Measurements from ENCODE around the gene SPATA18. TPM values are rescaled to one million over a fixed set of nuclear protein-coding genes. Genes with fewer than 3 reads are reported as not detected.

SPATA18 gene
- total and polyA plus RNA-seq, 4 donors = 0.03 to 1.1 (median 0.40) TPM

DNA sequence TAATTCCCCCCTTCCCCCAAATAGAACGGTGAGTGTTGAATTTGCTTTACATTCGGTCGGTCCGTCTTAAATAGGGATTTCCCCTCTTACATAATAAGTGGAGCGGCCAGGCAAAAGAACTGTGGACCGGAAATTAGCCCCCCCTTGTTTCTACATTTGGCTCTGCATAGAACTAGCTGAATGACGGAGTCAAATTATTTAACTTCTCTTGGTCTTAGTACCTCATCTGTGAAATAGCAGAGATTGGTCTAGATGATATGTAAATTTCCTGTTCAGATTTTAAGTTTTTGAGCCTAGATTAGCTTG, 1.3 kb downstream of the SPATA18 start:
- Histone ChIP-seq H3K27ac (ENCODE audit: low read depth in 1 of 2, low read length in 2 of 2) (peak overlapping the region; percentile 62 to 72), H3K9me3 (ENCODE audit: control insufficient read depth in 4 of 4, low read length in 3 of 4) (no peaks in the 10 kb centered on the region), H3K36me3 (ENCODE audit: control insufficient read depth in 4 of 4, insufficient read depth in 3 of 4, low read depth in 1 of 4, low read length in 3 of 4) (no peaks in the 10 kb centered on the region), H3K9ac (ENCODE audit: low read depth in 1 of 2, low read length in 2 of 2) (no peak overlapping the region), H3K4me1 (ENCODE audit: control insufficient read depth in 4 of 4, insufficient read depth in 4 of 4, low read length in 3 of 4) (peaks cover 3 to 19% (median 10%) of the 10 kb centered on the region in 4 donors), H3K4me3 (ENCODE audit: low read depth in 1 of 3, low read length in 3 of 3) (peak overlapping the region; percentile 50 to 62 (median 60)), H3K27me3 (ENCODE audit: control insufficient read depth in 4 of 4, insufficient read depth in 4 of 4, low read length in 3 of 4) (no peaks in the 10 kb centered on the region)
- WGBS = 21% methylated on average over 7 of the region's 7 CpGs
- no peak for DNase-seq (ENCODE audit: low spot score)
- TF ChIP-seq HNF4G (IDR thresholded peaks at IDR 0.05) (no peak), GABPA (IDR thresholded peaks at IDR 0.05 in 1 of 2, conservative IDR thresholded peaks at IDR 0.05 in 1 of 2) (peak in 1 of 2 donors; percentile 62), JUND (IDR thresholded peaks at IDR 0.05) (no peak), RAD21 (IDR thresholded peaks at IDR 0.05) (no peak), HNF4A (conservative IDR thresholded peaks at IDR 0.05) (peak in 1 of 2 donors; percentile 28)
- TF ChIP-seq, protein P1, sequence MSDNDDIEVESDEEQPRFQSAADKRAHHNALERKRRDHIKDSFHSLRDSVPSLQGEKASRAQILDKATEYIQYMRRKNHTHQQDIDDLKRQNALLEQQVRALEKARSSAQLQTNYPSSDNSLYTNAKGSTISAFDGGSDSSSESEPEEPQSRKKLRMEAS (IDR thresholded peaks at IDR 0.05) = no peak
- TF ChIP-seq, protein P2, sequence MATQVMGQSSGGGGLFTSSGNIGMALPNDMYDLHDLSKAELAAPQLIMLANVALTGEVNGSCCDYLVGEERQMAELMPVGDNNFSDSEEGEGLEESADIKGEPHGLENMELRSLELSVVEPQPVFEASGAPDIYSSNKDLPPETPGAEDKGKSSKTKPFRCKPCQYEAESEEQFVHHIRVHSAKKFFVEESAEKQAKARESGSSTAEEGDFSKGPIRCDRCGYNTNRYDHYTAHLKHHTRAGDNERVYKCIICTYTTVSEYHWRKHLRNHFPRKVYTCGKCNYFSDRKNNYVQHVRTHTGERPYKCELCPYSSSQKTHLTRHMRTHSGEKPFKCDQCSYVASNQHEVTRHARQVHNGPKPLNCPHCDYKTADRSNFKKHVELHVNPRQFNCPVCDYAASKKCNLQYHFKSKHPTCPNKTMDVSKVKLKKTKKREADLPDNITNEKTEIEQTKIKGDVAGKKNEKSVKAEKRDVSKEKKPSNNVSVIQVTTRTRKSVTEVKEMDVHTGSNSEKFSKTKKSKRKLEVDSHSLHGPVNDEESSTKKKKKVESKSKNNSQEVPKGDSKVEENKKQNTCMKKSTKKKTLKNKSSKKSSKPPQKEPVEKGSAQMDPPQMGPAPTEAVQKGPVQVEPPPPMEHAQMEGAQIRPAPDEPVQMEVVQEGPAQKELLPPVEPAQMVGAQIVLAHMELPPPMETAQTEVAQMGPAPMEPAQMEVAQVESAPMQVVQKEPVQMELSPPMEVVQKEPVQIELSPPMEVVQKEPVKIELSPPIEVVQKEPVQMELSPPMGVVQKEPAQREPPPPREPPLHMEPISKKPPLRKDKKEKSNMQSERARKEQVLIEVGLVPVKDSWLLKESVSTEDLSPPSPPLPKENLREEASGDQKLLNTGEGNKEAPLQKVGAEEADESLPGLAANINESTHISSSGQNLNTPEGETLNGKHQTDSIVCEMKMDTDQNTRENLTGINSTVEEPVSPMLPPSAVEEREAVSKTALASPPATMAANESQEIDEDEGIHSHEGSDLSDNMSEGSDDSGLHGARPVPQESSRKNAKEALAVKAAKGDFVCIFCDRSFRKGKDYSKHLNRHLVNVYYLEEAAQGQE (IDR thresholded peaks at IDR 0.05) = no peak
- TF ChIP-seq, protein P3, sequence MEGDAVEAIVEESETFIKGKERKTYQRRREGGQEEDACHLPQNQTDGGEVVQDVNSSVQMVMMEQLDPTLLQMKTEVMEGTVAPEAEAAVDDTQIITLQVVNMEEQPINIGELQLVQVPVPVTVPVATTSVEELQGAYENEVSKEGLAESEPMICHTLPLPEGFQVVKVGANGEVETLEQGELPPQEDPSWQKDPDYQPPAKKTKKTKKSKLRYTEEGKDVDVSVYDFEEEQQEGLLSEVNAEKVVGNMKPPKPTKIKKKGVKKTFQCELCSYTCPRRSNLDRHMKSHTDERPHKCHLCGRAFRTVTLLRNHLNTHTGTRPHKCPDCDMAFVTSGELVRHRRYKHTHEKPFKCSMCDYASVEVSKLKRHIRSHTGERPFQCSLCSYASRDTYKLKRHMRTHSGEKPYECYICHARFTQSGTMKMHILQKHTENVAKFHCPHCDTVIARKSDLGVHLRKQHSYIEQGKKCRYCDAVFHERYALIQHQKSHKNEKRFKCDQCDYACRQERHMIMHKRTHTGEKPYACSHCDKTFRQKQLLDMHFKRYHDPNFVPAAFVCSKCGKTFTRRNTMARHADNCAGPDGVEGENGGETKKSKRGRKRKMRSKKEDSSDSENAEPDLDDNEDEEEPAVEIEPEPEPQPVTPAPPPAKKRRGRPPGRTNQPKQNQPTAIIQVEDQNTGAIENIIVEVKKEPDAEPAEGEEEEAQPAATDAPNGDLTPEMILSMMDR (IDR thresholded peaks at IDR 0.05; ENCODE audit: low read depth, low read length, missing input control) = no peak

DNA sequence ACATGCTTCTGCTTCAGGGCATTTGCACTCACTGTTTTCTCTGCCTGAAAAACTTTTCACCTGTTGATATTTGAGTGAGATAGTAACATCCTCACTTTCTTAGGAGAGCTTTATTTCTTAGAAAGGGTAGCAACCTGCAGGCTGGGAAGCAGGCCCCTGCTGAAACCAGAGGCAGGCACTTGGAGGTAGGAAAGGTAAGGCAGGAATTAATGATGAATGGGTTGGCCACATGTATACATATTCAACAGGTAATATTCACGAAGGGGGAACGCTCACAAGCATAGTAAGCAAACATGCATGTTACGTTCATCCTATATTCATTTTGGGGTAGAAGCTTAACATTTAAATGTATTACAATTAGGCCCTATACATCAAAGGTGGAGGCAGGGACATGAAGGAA, 3.1 kb downstream of the SPATA18 start:
- Histone ChIP-seq H3K36me3 (ENCODE audit: control insufficient read depth in 4 of 4, insufficient read depth in 3 of 4, low read depth in 1 of 4, low read length in 3 of 4) (no peaks in the 10 kb centered on the region), H3K9me3 (ENCODE audit: control insufficient read depth in 4 of 4, low read length in 3 of 4) (no peaks in the 10 kb centered on the region), H3K4me1 (ENCODE audit: control insufficient read depth in 4 of 4, insufficient read depth in 4 of 4, low read length in 3 of 4) (peaks cover 3 to 26% (median 19%) of the 10 kb centered on the region in 4 donors), H3K9ac (ENCODE audit: low read depth in 1 of 2, low read length in 2 of 2) (no peak overlapping the region), H3K27me3 (ENCODE audit: control insufficient read depth in 4 of 4, insufficient read depth in 4 of 4, low read length in 3 of 4) (no peaks in the 10 kb centered on the region), H3K27ac (ENCODE audit: low read depth in 1 of 2, low read length in 2 of 2) (no peak overlapping the region), H3K4me3 (ENCODE audit: low read depth in 1 of 3, low read length in 3 of 3) (no peak overlapping the region)
- no peak for TF ChIP-seq RXRA (IDR thresholded peaks at IDR 0.05)
- TF ChIP-seq, protein P4, sequence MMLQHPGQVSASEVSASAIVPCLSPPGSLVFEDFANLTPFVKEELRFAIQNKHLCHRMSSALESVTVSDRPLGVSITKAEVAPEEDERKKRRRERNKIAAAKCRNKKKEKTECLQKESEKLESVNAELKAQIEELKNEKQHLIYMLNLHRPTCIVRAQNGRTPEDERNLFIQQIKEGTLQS (IDR thresholded peaks at IDR 0.05) = no peak
- WGBS = 88% methylated on average over 3 of the region's 3 CpGs
- no peak for DNase-seq (ENCODE audit: low spot score)

DNA sequence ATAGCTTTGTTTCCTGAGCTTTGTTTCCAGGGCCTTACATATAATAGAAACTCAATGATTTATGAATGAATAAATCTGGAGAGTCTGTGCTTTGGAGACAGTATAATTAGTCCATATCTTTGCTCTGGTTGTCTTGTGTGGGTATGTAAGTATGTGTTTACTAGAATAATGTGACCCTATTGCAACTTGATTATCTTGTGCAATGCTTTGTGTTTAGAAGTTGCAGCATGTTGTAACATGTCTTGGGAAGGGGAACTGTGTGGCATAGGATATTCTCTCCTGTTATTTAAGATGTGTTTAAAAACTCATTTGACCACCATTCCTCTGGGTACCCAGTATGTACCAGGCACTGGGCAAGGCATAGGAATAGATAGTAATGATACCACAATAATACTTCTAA, 6.1 kb downstream of the SPATA18 start:
- DNase-seq (ENCODE audit: low spot score) = no peak
- H3K4me3 ChIP-seq (ENCODE audit: low read depth in 1 of 3, low read length in 3 of 3) = no peak overlapping the region
- no peak overlapping the region for H3K27ac ChIP-seq (ENCODE audit: low read depth in 1 of 2, low read length in 2 of 2)
- peaks cover 1 to 18% (median 10%) of the 10 kb centered on the region in 4 donors for H3K4me1 ChIP-seq (ENCODE audit: control insufficient read depth in 4 of 4, insufficient read depth in 4 of 4, low read length in 3 of 4)
- H3K36me3 ChIP-seq (ENCODE audit: control insufficient read depth in 4 of 4, insufficient read depth in 3 of 4, low read depth in 1 of 4, low read length in 3 of 4) = no peaks in the 10 kb centered on the region
- H3K9me3 ChIP-seq (ENCODE audit: control insufficient read depth in 4 of 4, low read length in 3 of 4) = no peaks in the 10 kb centered on the region
- no peak for TF ChIP-seq RAD21 (IDR thresholded peaks at IDR 0.05)
- H3K9ac ChIP-seq (ENCODE audit: low read depth in 1 of 2, low read length in 2 of 2) = no peak overlapping the region
- H3K27me3 ChIP-seq (ENCODE audit: control insufficient read depth in 4 of 4, insufficient read depth in 4 of 4, low read length in 3 of 4) = no peaks in the 10 kb centered on the region
